SU-DHL-6 (cell line): ENCODE measurements around the gene AGFG1.

Experiments
- H2AFZ ChIP-seq: fragments of 200-600 bp; sonication (generic); 2 replicates; pipeline ENCODE4 v1.6.1; 2014; ENCODE audit warnings: low read depth, mild to moderate bottlenecking, moderate library complexity, mixed read lengths, antibody characterized with exemption, low read length; ENCODE audit not compliant: severe bottlenecking
- H3F3A ChIP-seq: fragments of 200-600 bp; shearing (Covaris generic); 2 replicates; pipeline ENCODE4 v1.6.0; 2016; ENCODE audit warnings: antibody characterized with exemption, mild to moderate bottlenecking; ENCODE audit not compliant: insufficient read depth
- H3K27ac ChIP-seq: fragments of 200-600 bp; sonication (generic); 2 replicates; pipeline ENCODE4 v1.5.1; 2016; ENCODE audit warnings: low read depth, mild to moderate bottlenecking, low read length, moderate library complexity, mixed read lengths
- H3K27me3 ChIP-seq: fragments of 200-600 bp; sonication (generic), shearing (Covaris generic); 2 replicates; pipeline ENCODE4 v1.6.0; 2014; ENCODE audit warnings: mild to moderate bottlenecking, low read length
- H3K36me3 ChIP-seq: fragments of 200-600 bp; sonication (generic); 2 replicates; pipeline ENCODE4 v1.6.1; 2014; ENCODE audit warnings: mild to moderate bottlenecking, low read length, mixed read lengths
- H3K4me2 ChIP-seq: fragments of 300-600, 200-600 bp; shearing (Covaris generic), sonication (generic); 2 replicates; pipeline ENCODE4 v1.6.0; 2014; ENCODE audit warnings: low read length, low read depth, mild to moderate bottlenecking; ENCODE audit not compliant: poor library complexity, severe bottlenecking
- H3K4me3 ChIP-seq: fragments of 200-600 bp; sonication (generic); 2 replicates; pipeline ENCODE4 v1.5.1; 2014; ENCODE audit warnings: antibody characterized with exemption, low read length, mild to moderate bottlenecking, mixed read lengths; ENCODE audit not compliant: insufficient read depth, poor library complexity, severe bottlenecking
- H3K79me2 ChIP-seq: fragments of 200-600 bp; sonication (generic); 2 replicates; pipeline ENCODE4 v1.6.1; 2014; ENCODE audit warnings: mild to moderate bottlenecking, low read length, moderate library complexity; ENCODE audit not compliant: insufficient read depth
- H3K9ac ChIP-seq: fragments of 200-600 bp; sonication (generic); 2 replicates; pipeline ENCODE4 v1.7.0; 2014; ENCODE audit warnings: mild to moderate bottlenecking, low read length
- H3K9me2 ChIP-seq: fragments of 200-600 bp; sonication (generic); replicated peaks from 2 replicates; pipeline ENCODE4 v1.6.1; 2014; ENCODE audit warnings: low read length; ENCODE audit not compliant: insufficient read depth
- H3K9me3 ChIP-seq: fragments of 200-600 bp; sonication (generic); 2 replicates; pipeline ENCODE4 v1.6.1; 2014; ENCODE audit warnings: low read length, mixed read lengths; ENCODE audit not compliant: insufficient read depth
- H4K20me1 ChIP-seq: fragments of 200-600 bp; sonication (generic); 2 replicates; pipeline ENCODE4 v1.6.1; 2014; ENCODE audit warnings: low read depth, mild to moderate bottlenecking, antibody characterized with exemption, low read length, moderate library complexity, mixed read lengths
- CTCF ChIP-seq: fragments of 200-600 bp; sonication (generic); IDR thresholded peaks from one replicate; pipeline ENCODE4 v1.5.1; 2017; ENCODE audit warnings: antibody characterized with exemption, mild to moderate bottlenecking, low read length, moderate library complexity; ENCODE audit not compliant: insufficient read depth, poor library complexity, severe bottlenecking
- EZH2phosphoT487 ChIP-seq: fragments of 200-600 bp; sonication (generic), shearing (Covaris generic); conservative IDR thresholded peaks from 2 replicates; pipeline ENCODE4 v1.6.1; 2018; ENCODE audit warnings: mild to moderate bottlenecking, antibody characterized with exemption, low read length, moderate library complexity, mixed read lengths

The AGFG1 gene

GRCh38 chr2:227566012-227566411 lies 94.1 kb downstream of the AGFG1 start:
- no peaks in the 10 kb centered on the region for H3K9me2 ChIP-seq
- H3K4me3 ChIP-seq: no peak overlapping the region
- no peak for TF ChIP-seq EZH2phosphoT487
- TF ChIP-seq CTCF: no peak
- H3K9me3 ChIP-seq: no peaks in the 10 kb centered on the region
- H3K79me2 ChIP-seq: no peaks in the 10 kb centered on the region
- no peak overlapping the region for H3K9ac ChIP-seq
- H3K27me3 ChIP-seq: no peaks in the 10 kb centered on the region
- H3F3A ChIP-seq: no peaks in the 10 kb centered on the region
- H2AFZ ChIP-seq: no peak overlapping the region
- H3K4me2 ChIP-seq: no peak overlapping the region
- no peaks in the 10 kb centered on the region for H4K20me1 ChIP-seq
- H3K36me3 ChIP-seq: no peaks in the 10 kb centered on the region
- no peak overlapping the region for H3K27ac ChIP-seq

GRCh38 chr2:227568852-227569169 lies 96.9 kb downstream of the AGFG1 start:
- Histone ChIP-seq H4K20me1 (no peaks in the 10 kb centered on the region), H3K4me2 (no peak overlapping the region), H3K9me3 (no peaks in the 10 kb centered on the region), H3K9me2 (no peaks in the 10 kb centered on the region), H3K79me2 (no peaks in the 10 kb centered on the region), H3K4me3 (no peak overlapping the region), H2AFZ (no peak overlapping the region), H3K36me3 (no peaks in the 10 kb centered on the region), H3K9ac (no peak overlapping the region), H3K27ac (no peak overlapping the region), H3K27me3 (no peaks in the 10 kb centered on the region), H3F3A (no peaks in the 10 kb centered on the region)
- TF ChIP-seq CTCF (no peak), EZH2phosphoT487 (no peak)

GRCh38 chr2:227570615-227571014 lies 98.7 kb downstream of the AGFG1 start:
- no peaks in the 10 kb centered on the region for H3K36me3 ChIP-seq
- no peak overlapping the region for H2AFZ ChIP-seq
- no peaks in the 10 kb centered on the region for H3K9me3 ChIP-seq
- H3K9me2 ChIP-seq: no peaks in the 10 kb centered on the region
- H3F3A ChIP-seq: no peaks in the 10 kb centered on the region
- H3K4me2 ChIP-seq: no peak overlapping the region
- H3K4me3 ChIP-seq: no peak overlapping the region
- no peaks in the 10 kb centered on the region for H3K27me3 ChIP-seq
- H3K9ac ChIP-seq: no peak overlapping the region
- H3K79me2 ChIP-seq: no peaks in the 10 kb centered on the region
- H3K27ac ChIP-seq: no peak overlapping the region
- TF ChIP-seq CTCF: no peak
- no peak for TF ChIP-seq EZH2phosphoT487
- no peaks in the 10 kb centered on the region for H4K20me1 ChIP-seq

GRCh38 chr2:227576110-227576509 lies 104.2 kb downstream of the AGFG1 start:
- Histone ChIP-seq H3F3A (no peaks in the 10 kb centered on the region), H3K9me3 (no peaks in the 10 kb centered on the region), H3K4me3 (no peak overlapping the region), H3K4me2 (no peak overlapping the region), H3K9me2 (no peaks in the 10 kb centered on the region), H3K9ac (no peak overlapping the region), H4K20me1 (no peaks in the 10 kb centered on the region), H3K27ac (no peak overlapping the region), H3K27me3 (no peaks in the 10 kb centered on the region), H3K36me3 (no peaks in the 10 kb centered on the region), H3K79me2 (no peaks in the 10 kb centered on the region), H2AFZ (no peak overlapping the region)
- TF ChIP-seq CTCF (no peak), EZH2phosphoT487 (no peak)
